GM12878 (cell line): ENCODE results near the gene OTUB2.

Source experiments
- ELK1 ChIP-seq: IDR thresholded peaks from 2 replicates; pipeline ENCODE4 v1.6.1; 2012; ENCODE audit warnings: low read depth, low read length, improper control_type of control experiment
- JUNB ChIP-seq: IDR thresholded peaks from 2 replicates; pipeline ENCODE4 v1.6.1; 2016; ENCODE audit warnings: antibody characterized with exemption, mild to moderate bottlenecking
- POLR2A ChIP-seq: IDR thresholded peaks from 2 replicates; pipeline ENCODE4 v1.6.1; 2011; ENCODE audit warnings: low read depth, mild to moderate bottlenecking, low read length
- RB1 ChIP-seq: fragments of 450-650 bp; formaldehyde crosslinking; IDR thresholded peaks from 2 replicates; pipeline ENCODE4 v1.6.1; 2017; ENCODE audit warnings: mild to moderate bottlenecking, borderline replicate concordance
- TCF12 ChIP-seq: IDR thresholded peaks from 2 replicates; pipeline ENCODE4 v1.6.1; 2011; ENCODE audit warnings: low read depth, mild to moderate bottlenecking, low read length
- TF ChIP-seq, protein P1 (sequence below): IDR thresholded peaks from 2 replicates; pipeline ENCODE4 v1.6.1; 2011; ENCODE audit warnings: borderline replicate concordance, low read depth, mild to moderate bottlenecking, moderate library complexity, low read length; ENCODE audit not compliant: insufficient read depth, poor library complexity, severe bottlenecking
- TF ChIP-seq, protein P2 (sequence below), 3 experiments: IDR thresholded peaks in 2 of 3; conservative IDR thresholded peaks in 1 of 3; 2 replicates each; pipeline ENCODE4 v1.5.1; 2011; ENCODE audit warnings: low read depth in 3 of 3, low read length in 3 of 3, mild to moderate bottlenecking in 3 of 3, control low read depth in 2 of 3, moderate library complexity in 2 of 3, inconsistent platforms in 1 of 3, mixed read lengths in 1 of 3; ENCODE audit not compliant: control insufficient read depth in 2 of 3, insufficient read depth in 1 of 3; ENCODE audit errors: extremely low read depth in 1 of 3

- TF ChIP-seq TCF12, result no peak
- no peak for TF ChIP-seq JUNB
- TF ChIP-seq, protein P1, sequence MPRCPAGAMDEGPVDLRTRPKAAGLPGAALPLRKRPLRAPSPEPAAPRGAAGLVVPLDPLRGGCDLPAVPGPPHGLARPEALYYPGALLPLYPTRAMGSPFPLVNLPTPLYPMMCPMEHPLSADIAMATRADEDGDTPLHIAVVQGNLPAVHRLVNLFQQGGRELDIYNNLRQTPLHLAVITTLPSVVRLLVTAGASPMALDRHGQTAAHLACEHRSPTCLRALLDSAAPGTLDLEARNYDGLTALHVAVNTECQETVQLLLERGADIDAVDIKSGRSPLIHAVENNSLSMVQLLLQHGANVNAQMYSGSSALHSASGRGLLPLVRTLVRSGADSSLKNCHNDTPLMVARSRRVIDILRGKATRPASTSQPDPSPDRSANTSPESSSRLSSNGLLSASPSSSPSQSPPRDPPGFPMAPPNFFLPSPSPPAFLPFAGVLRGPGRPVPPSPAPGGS, result no peak
- TF ChIP-seq RB1, result no peak
- no peak for TF ChIP-seq POLR2A
- no peak for TF ChIP-seq ELK1
- TF ChIP-seq, protein P2, sequence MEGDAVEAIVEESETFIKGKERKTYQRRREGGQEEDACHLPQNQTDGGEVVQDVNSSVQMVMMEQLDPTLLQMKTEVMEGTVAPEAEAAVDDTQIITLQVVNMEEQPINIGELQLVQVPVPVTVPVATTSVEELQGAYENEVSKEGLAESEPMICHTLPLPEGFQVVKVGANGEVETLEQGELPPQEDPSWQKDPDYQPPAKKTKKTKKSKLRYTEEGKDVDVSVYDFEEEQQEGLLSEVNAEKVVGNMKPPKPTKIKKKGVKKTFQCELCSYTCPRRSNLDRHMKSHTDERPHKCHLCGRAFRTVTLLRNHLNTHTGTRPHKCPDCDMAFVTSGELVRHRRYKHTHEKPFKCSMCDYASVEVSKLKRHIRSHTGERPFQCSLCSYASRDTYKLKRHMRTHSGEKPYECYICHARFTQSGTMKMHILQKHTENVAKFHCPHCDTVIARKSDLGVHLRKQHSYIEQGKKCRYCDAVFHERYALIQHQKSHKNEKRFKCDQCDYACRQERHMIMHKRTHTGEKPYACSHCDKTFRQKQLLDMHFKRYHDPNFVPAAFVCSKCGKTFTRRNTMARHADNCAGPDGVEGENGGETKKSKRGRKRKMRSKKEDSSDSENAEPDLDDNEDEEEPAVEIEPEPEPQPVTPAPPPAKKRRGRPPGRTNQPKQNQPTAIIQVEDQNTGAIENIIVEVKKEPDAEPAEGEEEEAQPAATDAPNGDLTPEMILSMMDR (IDR thresholded peaks at IDR 0.05 in 2 of 3, conservative IDR thresholded peaks at IDR 0.05 in 1 of 3; ENCODE audit: control insufficient read depth in 2 of 3, extremely low read depth in 1 of 3, insufficient read depth in 1 of 3, low read depth in 3 of 3, low read length in 3 of 3), result no peak
Observed at GRCh38 chr14:94051779-94052178, 25.6 kb downstream of the OTUB2 start.
